Transverse colon (tissue), 4 donors: ENCODE results near the gene FIP1L1. TPM values are rescaled to one million over a fixed set of nuclear protein-coding genes. Genes with fewer than 3 reads are reported as not detected.

ENCODE experiments used
- DNase-seq: peaks from one replicate; pipeline ENCODE4 v3.0.0-alpha.2; 2019
- H3K27ac ChIP-seq, 4 donors: fragments of 200-600 bp; sonication (generic); 2 replicates each; pipeline ENCODE4 v1.5.1; 2016 to 2018; ENCODE audit warnings: inconsistent platforms in 4 of 4
- H3K27me3 ChIP-seq: fragments of 200-600 bp; sonication (generic); 2 replicates; pipeline ENCODE4 v1.5.1; 2017; ENCODE audit warnings: inconsistent platforms
- H3K36me3 ChIP-seq, 4 donors: fragments of 200-600 bp; sonication (generic); 2 replicates each; pipeline ENCODE4 v1.5.1; 2017 to 2019; ENCODE audit warnings: inconsistent platforms in 4 of 4
- H3K4me1 ChIP-seq, 4 donors: fragments of 200-600 bp; sonication (generic); 2 replicates each; pipeline ENCODE4 v1.5.1; 2017 to 2020; ENCODE audit warnings: inconsistent platforms in 4 of 4
- H3K4me3 ChIP-seq, 4 donors: fragments of 200-600 bp; sonication (generic); 1 replicate in 1 of 4; 2 replicates in 3 of 4; pipeline versions ENCODE4 v1.5.1 to v1.6.1; 2017 to 2019; ENCODE audit warnings: inconsistent platforms in 4 of 4
- H3K9me3 ChIP-seq, 2 donors: fragments of 200-600 bp; sonication (generic); 2 replicates each; pipeline ENCODE4 v1.5.1; 2017 to 2019; ENCODE audit warnings: inconsistent platforms in 2 of 2
- EP300 ChIP-seq: sonication (generic); formaldehyde crosslinking; IDR thresholded peaks from one replicate; pipeline ENCODE4 v1.6.1; 2017; ENCODE audit warnings: antibody characterized with exemption, low read depth
- POLR2A ChIP-seq: fragments of 450-650 bp; IDR thresholded peaks from one replicate; pipeline ENCODE4 v1.6.1; 2016; ENCODE audit warnings: antibody characterized with exemption, mild to moderate bottlenecking, moderate library complexity
- POLR2AphosphoS5 ChIP-seq, 3 donors: sonication (generic); formaldehyde crosslinking; IDR thresholded peaks; one replicate each; pipeline ENCODE4 v1.6.1; 2016; ENCODE audit warnings: antibody characterized with exemption in 3 of 3
- WGBS, 2 donors: methylation state at CpG; one replicate each; pipeline ENCODE4 v1.1.5; 2018; ENCODE audit warnings: low coverage in 1 of 2; 5-methylcytosine and 5-hydroxymethylcytosine counted together
- in situ Hi-C, 4 donors: fragments of 200-750 bp; cut with MboI; loops; one replicate each; pipeline versions ENCODE4 v1.15.0 to v1.15.1; 2017; ENCODE audit warnings: low sequenced_read_pairs in 3 of 4, low pct_ligation_motif_present in 1 of 4, low pct_unique_long_range_greater_than_20kb in 1 of 4
- intact Hi-C: fragments of 100-400 bp; cut with DNase I; formaldehyde crosslinking; loops from one replicate; pipeline ENCODE4 v1.15.1; 2023; ENCODE audit warnings: low total_unique reads
- total RNA-seq, 4 donors: library from RNA; depleted of rRNA; stranded (reverse); fragments of >200 nt; gene quantifications; one replicate each; pipeline ENCODE4 v1.1.0, GENCODE V29; 2016
- TF ChIP-seq, protein P1 (sequence below), 5 experiments: fragments of 200-600 bp in 3 of 5; fragments of 450-650 bp in 2 of 5; sonication (generic) in 3 of 5; IDR thresholded peaks; 1 replicate in 2 of 5; 2 replicates in 3 of 5; pipeline ENCODE4 v1.5.1; 2016 to 2017; ENCODE audit warnings: antibody characterized with exemption in 5 of 5, inconsistent platforms in 3 of 5, mild to moderate bottlenecking in 2 of 5, moderate library complexity in 1 of 5

FIP1L1 gene
- total RNA-seq, 4 donors from 2014 or later: 20.6 to 97.5 (median 43.9) TPM

DNA sequence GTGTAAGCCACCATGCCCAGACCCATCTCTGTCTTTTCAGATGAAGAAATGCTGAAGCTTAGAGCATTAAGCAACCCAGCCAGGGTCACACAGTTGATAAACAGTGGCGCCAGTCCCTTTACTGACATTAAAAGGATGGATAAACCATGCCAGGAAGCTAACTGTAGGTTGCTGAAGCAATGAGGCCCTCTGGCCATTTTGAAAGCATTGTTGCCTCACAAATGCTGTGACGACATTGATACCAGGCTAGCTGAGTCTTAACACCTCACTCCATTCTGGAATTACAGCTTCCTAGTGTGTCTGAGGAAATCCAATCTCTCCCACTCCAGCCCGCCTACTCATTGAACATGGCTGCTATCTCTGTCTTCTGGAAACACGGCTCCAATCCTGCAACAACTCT is 124.1 kb downstream of the FIP1L1 start:
- Histone ChIP-seq H3K27ac (no peak overlapping the region), H3K9me3 (no peaks in the 10 kb centered on the region), H3K36me3 (no peaks in the 10 kb centered on the region), H3K4me1 (no peaks in the 10 kb centered on the region), H3K27me3 (no peaks in the 10 kb centered on the region), H3K4me3 (no peak overlapping the region)
- in situ Hi-C loops (no loop called here), intact Hi-C loops (no loop called here)
- 91 to 100% methylated on average over 2 to 4 of the region's 4 CpGs for WGBS, 2 donors
- TF ChIP-seq, protein P1, sequence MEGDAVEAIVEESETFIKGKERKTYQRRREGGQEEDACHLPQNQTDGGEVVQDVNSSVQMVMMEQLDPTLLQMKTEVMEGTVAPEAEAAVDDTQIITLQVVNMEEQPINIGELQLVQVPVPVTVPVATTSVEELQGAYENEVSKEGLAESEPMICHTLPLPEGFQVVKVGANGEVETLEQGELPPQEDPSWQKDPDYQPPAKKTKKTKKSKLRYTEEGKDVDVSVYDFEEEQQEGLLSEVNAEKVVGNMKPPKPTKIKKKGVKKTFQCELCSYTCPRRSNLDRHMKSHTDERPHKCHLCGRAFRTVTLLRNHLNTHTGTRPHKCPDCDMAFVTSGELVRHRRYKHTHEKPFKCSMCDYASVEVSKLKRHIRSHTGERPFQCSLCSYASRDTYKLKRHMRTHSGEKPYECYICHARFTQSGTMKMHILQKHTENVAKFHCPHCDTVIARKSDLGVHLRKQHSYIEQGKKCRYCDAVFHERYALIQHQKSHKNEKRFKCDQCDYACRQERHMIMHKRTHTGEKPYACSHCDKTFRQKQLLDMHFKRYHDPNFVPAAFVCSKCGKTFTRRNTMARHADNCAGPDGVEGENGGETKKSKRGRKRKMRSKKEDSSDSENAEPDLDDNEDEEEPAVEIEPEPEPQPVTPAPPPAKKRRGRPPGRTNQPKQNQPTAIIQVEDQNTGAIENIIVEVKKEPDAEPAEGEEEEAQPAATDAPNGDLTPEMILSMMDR (IDR thresholded peaks at IDR 0.05): no peak
- TF ChIP-seq POLR2A: no peak
- TF ChIP-seq POLR2AphosphoS5 (IDR thresholded peaks at IDR 0.05): no peak
- no peak for TF ChIP-seq EP300
- DNase-seq: no peak

DNA sequence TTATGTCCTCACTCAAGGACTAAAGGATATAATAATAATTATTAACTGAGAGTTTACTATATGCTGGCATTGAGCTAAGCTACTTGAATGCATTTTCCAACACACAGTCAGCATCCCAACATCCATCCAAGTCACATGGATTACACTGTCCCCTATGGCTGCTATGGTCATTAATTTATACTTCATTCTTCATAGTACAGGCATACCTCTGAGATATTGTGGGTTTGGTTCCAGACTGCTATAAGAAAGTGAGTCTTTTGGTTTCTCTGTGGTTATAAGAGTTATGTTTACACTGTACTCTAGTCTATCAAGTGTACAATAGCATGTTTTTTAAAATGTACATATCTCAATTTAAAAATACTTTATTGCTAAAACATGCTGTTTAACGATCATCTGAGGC is 124.7 kb downstream of the FIP1L1 start:
- in situ Hi-C loops (no loop called here), intact Hi-C loops (no loop called here)
- DNase-seq: no peak
- Histone ChIP-seq H3K4me1 (no peaks in the 10 kb centered on the region), H3K27ac (no peak overlapping the region), H3K27me3 (no peaks in the 10 kb centered on the region), H3K36me3 (no peaks in the 10 kb centered on the region), H3K4me3 (no peak overlapping the region), H3K9me3 (no peaks in the 10 kb centered on the region)
- TF ChIP-seq EP300: no peak
- TF ChIP-seq POLR2A: no peak
- TF ChIP-seq POLR2AphosphoS5 (IDR thresholded peaks at IDR 0.05): no peak
- TF ChIP-seq, protein P1 (IDR thresholded peaks at IDR 0.05): no peak
- 81 to 90% methylated on average over 1 of the region's 1 CpG for WGBS, 2 donors

DNA sequence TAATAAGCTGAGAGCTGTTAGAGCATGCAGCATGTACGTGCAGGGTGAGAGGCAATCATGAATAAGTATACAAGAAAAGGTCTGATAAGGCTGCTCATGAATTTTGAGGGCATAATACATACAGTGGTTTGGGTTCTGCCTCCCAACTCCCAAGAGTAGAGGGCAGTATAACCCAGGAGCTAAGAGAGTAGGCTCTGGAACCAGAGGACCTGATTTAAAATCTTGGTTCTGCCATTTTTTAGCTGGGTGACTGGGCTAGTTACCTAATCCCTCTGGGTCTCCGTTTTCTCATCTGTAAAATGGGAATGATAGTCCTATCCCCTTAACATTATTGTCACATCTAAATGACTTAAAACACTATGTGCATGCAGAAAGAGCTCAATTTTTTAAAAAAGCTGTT is 128.5 kb downstream of the FIP1L1 start:
- TF ChIP-seq, protein P1 (IDR thresholded peaks at IDR 0.05): no peak
- TF ChIP-seq POLR2A (no peak), POLR2AphosphoS5 (IDR thresholded peaks at IDR 0.05) (no peak), EP300 (no peak)
- H3K4me1 ChIP-seq: no peaks in the 10 kb centered on the region
- no peak overlapping the region for H3K27ac ChIP-seq
- H3K9me3 ChIP-seq: no peaks in the 10 kb centered on the region
- WGBS, 2 donors: 69 to 81% methylated on average over 1 to 2 of the region's 2 CpGs
- no peaks in the 10 kb centered on the region for H3K36me3 ChIP-seq
- no peak overlapping the region for H3K4me3 ChIP-seq
- intact Hi-C loops (no loop called here), in situ Hi-C loops (no loop called here)
- DNase-seq: no peak
- no peaks in the 10 kb centered on the region for H3K27me3 ChIP-seq

DNA sequence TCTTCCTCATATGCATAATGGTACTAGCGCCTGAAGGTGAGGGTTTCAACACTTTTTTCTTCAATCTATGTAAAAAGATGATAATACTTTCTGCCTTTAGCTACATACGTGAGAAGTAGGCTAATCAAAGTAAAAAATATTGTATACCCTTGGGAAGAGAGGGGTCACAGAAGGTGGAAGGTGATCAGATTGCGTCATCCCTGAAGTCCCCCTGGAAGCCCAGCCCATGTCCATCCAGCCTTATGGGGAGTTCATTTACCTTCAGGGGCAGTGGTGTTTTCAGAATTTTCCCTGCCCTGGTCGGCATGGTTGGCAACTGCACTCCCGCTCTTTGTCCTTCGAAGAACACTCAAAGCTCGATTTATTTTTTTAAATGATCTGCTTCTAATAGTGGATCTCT is 129.6 kb downstream of the FIP1L1 start:
- no peaks in the 10 kb centered on the region for H3K27me3 ChIP-seq
- intact Hi-C loops: no loop called here
- in situ Hi-C loops: no loop called here
- H3K4me3 ChIP-seq: no peak overlapping the region
- H3K9me3 ChIP-seq: no peaks in the 10 kb centered on the region
- H3K27ac ChIP-seq: no peak overlapping the region
- TF ChIP-seq POLR2AphosphoS5 (IDR thresholded peaks at IDR 0.05): no peak
- WGBS, 2 donors: 92 to 94% methylated on average over 7 of the region's 7 CpGs
- DNase-seq: no peak
- no peaks in the 10 kb centered on the region for H3K4me1 ChIP-seq
- no peaks in the 10 kb centered on the region for H3K36me3 ChIP-seq

DNA sequence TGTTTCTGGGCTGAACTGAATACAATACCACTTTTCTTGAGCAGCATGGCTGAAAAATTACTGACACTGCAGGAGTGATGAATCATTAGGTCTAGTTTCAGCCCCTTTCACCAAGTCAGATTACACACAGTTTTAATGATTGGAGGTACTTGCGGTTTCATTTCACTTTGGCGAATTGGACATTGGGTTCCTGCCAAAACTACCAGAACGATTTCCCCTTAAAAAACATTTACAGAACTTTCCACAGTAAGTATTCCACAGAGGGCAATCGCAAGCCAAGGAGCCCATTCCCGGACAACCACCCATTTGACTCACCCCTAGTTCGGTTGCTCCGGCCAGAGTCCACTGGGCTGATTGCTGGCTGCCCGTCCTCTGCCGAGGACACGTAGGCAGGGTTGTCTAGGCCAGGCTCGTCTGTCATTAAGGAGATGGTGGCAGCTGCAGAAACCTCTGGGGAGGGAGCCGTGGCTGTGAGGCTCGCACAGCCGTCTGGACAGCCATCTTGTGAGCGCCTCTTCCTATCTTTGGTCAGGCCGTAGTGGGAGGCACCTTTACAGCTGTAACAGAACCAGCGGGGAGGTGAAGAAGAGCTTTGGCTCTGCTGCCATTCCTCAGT is 130.3 kb downstream of the FIP1L1 start:
- no peaks in the 10 kb centered on the region for H3K9me3 ChIP-seq
- intact Hi-C loops (no loop called here), in situ Hi-C loops (no loop called here)
- WGBS, 2 donors: 83% methylated on average over 17 of the region's 17 CpGs; no CpG with 5 or more reads in 1 of the 2 donors
- H3K4me3 ChIP-seq: no peak overlapping the region
- no peaks in the 10 kb centered on the region for H3K36me3 ChIP-seq
- no peaks in the 10 kb centered on the region for H3K4me1 ChIP-seq
- no peaks in the 10 kb centered on the region for H3K27me3 ChIP-seq
- TF ChIP-seq, protein P1 (IDR thresholded peaks at IDR 0.05): no peak
- no peak for TF ChIP-seq POLR2AphosphoS5 (IDR thresholded peaks at IDR 0.05)
- TF ChIP-seq EP300: no peak
- TF ChIP-seq POLR2A: no peak
- DNase-seq: no peak
- no peak overlapping the region for H3K27ac ChIP-seq
